GM19468 (cell line): ENCODE data around the gene GPR137B.

Source experiments
- ATAC-seq: cut with Tn5 transposase; IDR thresholded peaks from one replicate; pipeline ENCODE4 v1.9.1; 2021; ENCODE audit warnings: mild to moderate bottlenecking, moderate library complexity, moderate number of reproducible peaks; ENCODE audit not compliant: unreplicated experiment; ENCODE audit errors: extremely low read depth

Gene GPR137B

GRCh38 chr1:236141447-236142252, 689 bp upstream of the GPR137B start:
- no peak for ATAC-seq

- ATAC-seq, result no peak
These were observed 987 bp downstream of the GPR137B start for GRCh38 chr1:236143104-236143948.

- ATAC-seq, result no peak
These were observed 1.7 kb downstream of the GPR137B start for GRCh38 chr1:236144033-236144432.

GRCh38 chr1:236144446-236145150, 2.3 kb downstream of the GPR137B start:
- no peak for ATAC-seq

GRCh38 chr1:236147068-236147467, 4.7 kb downstream of the GPR137B start:
- ATAC-seq, result no peak

GRCh38 chr1:236147521-236148469, 5.5 kb downstream of the GPR137B start:
- no peak for ATAC-seq

GRCh38 chr1:236148470-236148845, 6.1 kb downstream of the GPR137B start:
- no peak for ATAC-seq

- no peak for ATAC-seq
These were observed 6.8 kb downstream of the GPR137B start for GRCh38 chr1:236149003-236149595.

GRCh38 chr1:236149696-236150228, 7.4 kb downstream of the GPR137B start:
- no peak for ATAC-seq

GRCh38 chr1:236150311-236150955, 8.1 kb downstream of the GPR137B start:
- no peak for ATAC-seq

- ATAC-seq, result no peak
These were observed 8.6 kb downstream of the GPR137B start for GRCh38 chr1:236150986-236151385.

- ATAC-seq, result no peak
These were observed 9.5 kb downstream of the GPR137B start for GRCh38 chr1:236151739-236152424.

- ATAC-seq, result no peak
These were observed 11.8 kb downstream of the GPR137B start for GRCh38 chr1:236154126-236154525.

- no peak for ATAC-seq
These were observed 12.5 kb downstream of the GPR137B start for GRCh38 chr1:236154671-236155398.

- no peak for ATAC-seq
These were observed 13.0 kb downstream of the GPR137B start for GRCh38 chr1:236155399-236155767.

- ATAC-seq, result no peak
These were observed 13.6 kb downstream of the GPR137B start for GRCh38 chr1:236155841-236156503.
